ENCODE results near the gene ACTN4.

Gene ACTN4

GRCh38 chr19:38773469-38774177, 126.2 kb downstream of the ACTN4 start, which contains the start of gene LGALS7:
Gene LGALS7, minus strand, starts transcription at chr19:38773517. Its CDS starts 25 bp downstream, at chr19:38773492.
- no CpG with 5 or more reads among the region's 14 CpGs for WGBS (ENCODE audit: insufficient coverage, insufficient read length)
- H3K4me3 ChIP-seq (ENCODE audit: low read length), result no peak within 1 kb of the TSS
- H3K27ac ChIP-seq (ENCODE audit: low read length), result no peak within 1 kb of the TSS
- DNase-seq (ENCODE audit: low read depth, low spot score), result no peak
- no peaks in the 10 kb centered on the region for H3K36me3 ChIP-seq (ENCODE audit: control insufficient read depth, insufficient read depth, low read length)
- H3K27me3 ChIP-seq (ENCODE audit: control insufficient read depth, insufficient read depth, low read length), result no peaks in the 10 kb centered on the region
- H3K4me1 ChIP-seq (ENCODE audit: control insufficient read depth, insufficient read depth, low read length), result no peaks in the 10 kb centered on the region; the same call in 1 of the 2 replicates
- H3K9me3 ChIP-seq (ENCODE audit: control insufficient read depth, insufficient read depth, low read length), result no peaks in the 10 kb centered on the region

- Histone ChIP-seq H3K27me3 (ENCODE audit: control insufficient read depth, insufficient read depth, low read length) (no peaks in the 10 kb centered on the region), H3K4me1 (ENCODE audit: control insufficient read depth, insufficient read depth, low read length) (no peaks in the 10 kb centered on the region; the same call in 1 of the 2 replicates), H3K4me3 (ENCODE audit: low read length) (no peak overlapping the region), H3K9me3 (ENCODE audit: control insufficient read depth, insufficient read depth, low read length) (no peaks in the 10 kb centered on the region), H3K36me3 (ENCODE audit: control insufficient read depth, insufficient read depth, low read length) (no peaks in the 10 kb centered on the region), H3K27ac (ENCODE audit: low read length) (no peak overlapping the region)
- no peak for DNase-seq (ENCODE audit: low read depth, low spot score)
- WGBS (ENCODE audit: insufficient coverage, insufficient read length), result no CpG with 5 or more reads among the region's 13 CpGs
These were observed 126.9 kb downstream of the ACTN4 start for GRCh38 chr19:38774181-38774950.

- H3K36me3 ChIP-seq (ENCODE audit: control insufficient read depth, insufficient read depth, low read length), result no peaks in the 10 kb centered on the region
- H3K4me3 ChIP-seq (ENCODE audit: low read length), result no peak overlapping the region
- H3K4me1 ChIP-seq (ENCODE audit: control insufficient read depth, insufficient read depth, low read length), result no peaks in the 10 kb centered on the region
- no peaks in the 10 kb centered on the region for H3K9me3 ChIP-seq (ENCODE audit: control insufficient read depth, insufficient read depth, low read length)
- no peak for DNase-seq (ENCODE audit: low read depth, low spot score)
- H3K27ac ChIP-seq (ENCODE audit: low read length), result no peak overlapping the region
- H3K27me3 ChIP-seq (ENCODE audit: control insufficient read depth, insufficient read depth, low read length), result no peaks in the 10 kb centered on the region
- no CpG with 5 or more reads among the region's 7 CpGs for WGBS (ENCODE audit: insufficient coverage, insufficient read length)
These were observed 131.3 kb downstream of the ACTN4 start for GRCh38 chr19:38778733-38779132.

- no peak overlapping the region for H3K4me3 ChIP-seq (ENCODE audit: low read length)
- H3K9me3 ChIP-seq (ENCODE audit: control insufficient read depth, insufficient read depth, low read length), result no peaks in the 10 kb centered on the region
- H3K27me3 ChIP-seq (ENCODE audit: control insufficient read depth, insufficient read depth, low read length), result no peaks in the 10 kb centered on the region
- H3K36me3 ChIP-seq (ENCODE audit: control insufficient read depth, insufficient read depth, low read length), result no peaks in the 10 kb centered on the region
- no peaks in the 10 kb centered on the region for H3K4me1 ChIP-seq (ENCODE audit: control insufficient read depth, insufficient read depth, low read length)
- no peak overlapping the region for H3K27ac ChIP-seq (ENCODE audit: low read length)
- DNase-seq (ENCODE audit: low read depth, low spot score), result no peak
- WGBS (ENCODE audit: insufficient coverage, insufficient read length), result no CpG with 5 or more reads among the region's 7 CpGs
These were observed 133.0 kb downstream of the ACTN4 start for GRCh38 chr19:38780443-38780842.

- no CpG with 5 or more reads among the region's 7 CpGs for WGBS (ENCODE audit: insufficient coverage, insufficient read length)
- Histone ChIP-seq H3K4me1 (ENCODE audit: control insufficient read depth, insufficient read depth, low read length) (no peaks in the 10 kb centered on the region), H3K27ac (ENCODE audit: low read length) (no peak overlapping the region), H3K36me3 (ENCODE audit: control insufficient read depth, insufficient read depth, low read length) (no peaks in the 10 kb centered on the region), H3K9me3 (ENCODE audit: control insufficient read depth, insufficient read depth, low read length) (no peaks in the 10 kb centered on the region), H3K27me3 (ENCODE audit: control insufficient read depth, insufficient read depth, low read length) (no peaks in the 10 kb centered on the region), H3K4me3 (ENCODE audit: low read length) (no peak overlapping the region)
- no peak for DNase-seq (ENCODE audit: low read depth, low spot score)
These were observed 133.6 kb downstream of the ACTN4 start for GRCh38 chr19:38781058-38781457.
